GM20000 (cell line): ENCODE measurements around the gene FRY.

Experiments used
- DNase-seq: peaks from one replicate; pipeline ENCODE4 v3.0.0; 2012; ENCODE audit warnings: low spot score
- TF ChIP-seq, protein P1 (sequence below): IDR thresholded peaks from 2 replicates; pipeline ENCODE4 v1.5.1; 2012; ENCODE audit warnings: mild to moderate bottlenecking, control low read depth; ENCODE audit errors: extremely low read depth, missing control alignments

The FRY gene

DNA sequence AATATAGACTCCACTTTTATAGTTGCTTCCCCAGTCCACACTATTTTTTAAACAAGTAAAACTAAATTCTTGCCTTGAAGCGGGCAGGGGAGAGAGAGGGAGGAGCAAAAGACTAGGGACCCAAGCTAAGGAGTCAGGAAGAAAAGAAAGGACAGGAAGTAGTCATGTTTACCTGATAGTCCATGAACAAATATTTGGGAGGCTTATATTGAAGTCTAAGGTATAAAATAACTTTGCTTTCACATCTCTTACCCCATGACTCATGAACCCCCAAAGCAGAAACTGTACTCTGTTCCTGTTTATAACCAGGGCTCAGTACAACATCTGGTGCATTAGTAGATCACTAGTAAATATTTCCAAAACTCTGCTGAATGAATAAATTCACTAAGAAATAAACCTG, 216.3 kb downstream of the FRY start:
- DNase-seq = no peak
- TF ChIP-seq, protein P1, sequence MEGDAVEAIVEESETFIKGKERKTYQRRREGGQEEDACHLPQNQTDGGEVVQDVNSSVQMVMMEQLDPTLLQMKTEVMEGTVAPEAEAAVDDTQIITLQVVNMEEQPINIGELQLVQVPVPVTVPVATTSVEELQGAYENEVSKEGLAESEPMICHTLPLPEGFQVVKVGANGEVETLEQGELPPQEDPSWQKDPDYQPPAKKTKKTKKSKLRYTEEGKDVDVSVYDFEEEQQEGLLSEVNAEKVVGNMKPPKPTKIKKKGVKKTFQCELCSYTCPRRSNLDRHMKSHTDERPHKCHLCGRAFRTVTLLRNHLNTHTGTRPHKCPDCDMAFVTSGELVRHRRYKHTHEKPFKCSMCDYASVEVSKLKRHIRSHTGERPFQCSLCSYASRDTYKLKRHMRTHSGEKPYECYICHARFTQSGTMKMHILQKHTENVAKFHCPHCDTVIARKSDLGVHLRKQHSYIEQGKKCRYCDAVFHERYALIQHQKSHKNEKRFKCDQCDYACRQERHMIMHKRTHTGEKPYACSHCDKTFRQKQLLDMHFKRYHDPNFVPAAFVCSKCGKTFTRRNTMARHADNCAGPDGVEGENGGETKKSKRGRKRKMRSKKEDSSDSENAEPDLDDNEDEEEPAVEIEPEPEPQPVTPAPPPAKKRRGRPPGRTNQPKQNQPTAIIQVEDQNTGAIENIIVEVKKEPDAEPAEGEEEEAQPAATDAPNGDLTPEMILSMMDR = no peak

DNA sequence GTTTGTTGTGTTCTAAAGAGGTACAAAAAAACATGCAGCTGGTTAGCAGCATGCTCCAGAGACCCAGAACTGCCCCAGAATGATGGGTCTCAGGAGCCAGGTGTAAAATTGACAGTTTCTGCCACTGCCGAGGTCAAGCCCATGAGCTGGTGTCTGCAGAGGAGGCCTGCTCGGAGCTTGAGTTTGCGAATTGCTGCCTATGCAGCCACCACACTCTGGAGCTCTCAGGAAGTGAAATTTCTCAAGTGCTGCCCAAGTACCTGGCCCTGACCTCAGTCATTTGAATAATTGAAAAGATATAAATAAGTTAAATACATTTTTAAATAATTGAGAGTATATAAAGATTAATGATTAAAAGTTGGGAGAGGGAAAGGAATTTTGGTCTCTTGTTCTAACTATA, 217.2 kb downstream of the FRY start:
- DNase-seq = no peak
- TF ChIP-seq, protein P1 = no peak

DNA sequence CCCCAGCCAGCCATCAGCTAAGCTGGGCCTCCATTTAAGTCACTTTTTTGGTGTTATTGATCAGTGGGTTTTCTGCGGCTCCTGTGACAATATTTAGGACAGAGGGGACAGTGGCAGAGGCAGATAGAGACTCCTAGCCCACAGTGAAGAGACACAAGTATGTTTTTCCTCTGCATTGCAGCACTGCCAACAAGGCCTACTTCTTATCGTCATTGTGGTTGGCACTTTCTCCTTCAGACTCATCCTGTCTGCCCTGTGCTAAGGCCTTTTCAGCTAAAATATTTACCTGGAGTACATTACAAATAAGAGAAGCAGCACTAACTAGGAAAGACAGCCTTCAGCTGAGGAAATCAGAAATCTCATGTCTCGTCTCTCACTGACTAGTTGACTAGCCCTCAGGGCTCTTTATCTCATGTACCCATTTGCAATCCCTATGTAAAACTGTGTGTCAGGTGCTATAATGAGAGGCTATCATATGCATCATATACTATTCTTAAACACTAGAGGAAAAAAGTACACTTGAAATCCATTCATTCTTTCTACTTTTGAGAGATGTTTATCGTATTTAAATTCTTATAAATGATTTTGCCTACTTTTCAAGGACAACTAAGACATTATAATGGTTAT, 221.4 kb downstream of the FRY start:
- no peak for DNase-seq
- TF ChIP-seq, protein P1 = no peak

DNA sequence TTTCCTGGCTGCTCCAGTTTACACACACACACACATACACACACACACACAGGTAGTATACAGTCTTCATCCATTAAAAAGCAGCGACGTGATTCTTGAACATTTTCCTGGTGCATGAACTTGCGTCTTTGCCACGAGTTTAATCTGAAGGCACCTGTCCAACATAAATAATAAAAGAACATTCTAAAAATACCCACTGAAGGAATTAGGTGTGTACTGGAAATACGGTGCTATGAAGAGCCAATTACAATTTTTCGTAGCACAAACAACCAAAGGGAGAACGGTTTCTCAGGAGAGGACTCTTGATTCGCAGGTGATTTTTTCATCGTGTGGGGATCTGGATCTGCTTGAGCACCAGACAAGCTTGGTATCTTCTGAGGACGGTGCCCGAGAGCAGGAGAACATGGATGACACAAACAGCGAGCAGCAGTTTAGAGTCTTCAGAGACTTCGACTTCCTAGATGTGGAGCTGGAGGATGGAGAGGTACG, 222.4 kb downstream of the FRY start:
- TF ChIP-seq, protein P1 = no peak
- no peak for DNase-seq

DNA sequence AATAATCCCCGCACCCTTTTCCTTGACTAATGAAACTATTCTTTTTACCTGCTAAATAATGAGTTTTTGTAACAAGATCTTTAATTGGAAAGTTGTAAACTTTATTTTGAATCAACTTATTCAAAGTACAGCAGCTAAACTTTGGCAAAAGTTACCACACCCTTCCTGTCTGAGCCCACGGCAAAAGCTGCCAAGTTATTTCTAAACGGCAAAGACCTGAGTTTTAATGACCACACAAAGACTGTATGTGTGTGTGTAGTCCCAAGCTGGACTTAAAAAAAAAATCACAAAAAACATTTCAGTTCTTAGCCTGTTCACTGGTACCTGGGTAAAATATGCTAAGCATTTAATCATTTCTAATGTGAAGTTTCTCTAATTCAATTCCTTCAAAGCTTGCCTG, 222.8 kb downstream of the FRY start:
- TF ChIP-seq, protein P1 = no peak
- DNase-seq = no peak

DNA sequence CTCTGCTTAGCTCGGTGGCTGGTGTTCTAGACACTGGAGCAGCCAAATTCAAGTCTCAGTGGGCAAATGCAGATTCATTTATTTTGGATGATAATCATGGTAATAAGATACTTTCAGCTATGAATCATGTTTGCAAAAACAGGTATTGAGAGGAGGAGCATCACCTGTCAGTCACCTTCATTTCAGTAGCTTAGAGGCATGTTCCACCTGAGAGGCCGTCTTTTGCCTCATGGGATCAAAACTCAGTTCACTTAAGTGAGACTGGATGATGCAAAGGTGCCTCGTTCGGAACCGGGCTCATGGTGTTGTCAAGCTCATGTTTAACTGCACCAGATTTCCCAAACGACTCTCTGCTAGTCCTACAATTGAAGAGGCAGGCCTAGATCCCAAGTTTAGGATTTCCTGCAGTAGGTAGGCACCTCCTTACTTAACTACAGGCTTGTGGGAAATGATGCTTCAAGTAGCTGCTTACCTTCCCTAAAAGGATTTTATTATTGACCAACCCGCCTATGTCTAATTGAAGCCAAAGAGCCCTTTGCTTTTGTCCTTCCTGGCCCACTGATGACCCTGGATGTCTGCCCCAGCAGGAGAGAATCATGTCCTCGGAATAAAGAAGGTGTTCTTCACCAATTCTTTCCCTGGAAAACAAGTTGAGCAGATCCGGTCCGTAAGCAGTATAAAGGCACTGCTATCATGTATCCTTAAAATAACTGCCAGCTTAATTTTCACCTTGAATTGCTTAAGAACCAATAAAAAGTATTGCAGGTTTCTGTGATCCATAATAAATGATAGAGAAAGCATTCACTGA, 223.5 kb downstream of the FRY start:
- DNase-seq = no peak
- TF ChIP-seq, protein P1 = no peak

DNA sequence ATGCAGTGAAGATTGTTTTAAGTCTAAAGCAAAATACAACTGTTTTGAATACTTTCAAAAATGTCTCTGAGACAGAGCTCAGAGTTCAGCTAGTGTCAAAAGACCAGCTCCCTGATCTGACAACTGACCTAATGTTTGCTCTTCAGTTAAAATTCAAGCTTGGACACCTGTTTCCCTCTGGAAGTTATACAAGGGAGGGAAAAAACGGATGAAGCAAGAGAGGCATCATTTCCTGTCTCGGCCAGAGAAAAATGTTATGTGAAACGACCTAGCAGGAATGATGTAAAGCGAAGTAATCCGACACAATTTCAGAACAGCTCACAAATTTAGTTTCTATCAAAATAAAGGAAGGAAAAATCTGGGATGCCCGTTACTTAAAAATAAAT, 224.1 kb downstream of the FRY start:
- no peak for DNase-seq
- TF ChIP-seq, protein P1 = no peak
